ENCODE results near the gene TIE1. TPM values are rescaled to one million over a fixed set of nuclear protein-coding genes. Genes with fewer than 3 reads are reported as not detected.

Gene TIE1
- total and polyA plus RNA-seq, 2 of the 13 experiments (the other 11 are each of a cell fraction or from before 2014, with no cell fraction given) = 0.58 to 0.84 TPM

DNA sequence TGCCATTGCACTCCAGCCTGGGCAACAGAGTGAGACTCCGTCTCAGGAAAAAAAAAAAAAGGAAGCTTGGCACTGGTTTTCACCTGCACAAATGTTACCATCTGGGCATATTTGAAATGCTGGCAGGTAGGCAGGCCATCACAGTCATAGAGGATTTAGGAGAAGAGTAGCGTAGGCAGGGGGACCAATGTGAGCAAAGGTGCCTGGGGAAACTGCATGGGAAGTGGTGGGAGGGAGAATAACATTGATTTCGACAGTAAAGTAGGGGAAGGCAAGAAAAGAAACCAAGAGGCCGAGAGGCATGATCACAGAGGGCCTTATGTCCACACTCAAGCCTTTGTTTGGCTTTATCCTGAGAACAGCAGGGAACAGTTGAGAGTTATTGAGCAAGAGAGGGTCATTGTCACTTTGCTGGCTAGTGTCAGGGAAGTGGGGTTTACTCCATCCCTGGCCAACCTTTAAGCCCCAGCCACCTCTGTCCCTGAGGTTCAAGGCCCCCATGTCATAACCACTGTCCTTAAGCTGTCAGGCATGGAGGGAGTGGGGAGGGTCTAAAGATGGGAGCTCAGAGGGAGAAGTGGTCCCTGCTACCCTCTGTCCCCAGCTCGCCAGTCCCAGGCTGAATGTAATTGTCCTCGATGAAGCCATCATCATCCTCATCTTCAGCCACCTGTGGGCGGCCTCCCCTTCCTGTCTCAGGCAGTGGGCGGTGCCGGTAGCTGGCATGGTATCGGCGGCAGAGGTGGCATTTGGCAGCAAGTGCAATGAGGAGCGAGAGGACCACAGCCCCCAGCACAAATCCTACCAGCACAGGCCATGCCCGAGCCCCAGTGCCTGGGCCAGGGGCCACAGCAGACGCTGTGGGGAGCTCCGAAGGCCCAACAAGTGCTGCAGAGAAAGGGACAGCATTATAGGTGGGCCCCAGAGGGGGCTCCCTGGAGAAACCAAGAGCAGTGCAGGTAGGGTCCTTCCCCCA lies 18.3 kb upstream of the TIE1 start (continued):
- TF ChIP-seq, protein P1, sequence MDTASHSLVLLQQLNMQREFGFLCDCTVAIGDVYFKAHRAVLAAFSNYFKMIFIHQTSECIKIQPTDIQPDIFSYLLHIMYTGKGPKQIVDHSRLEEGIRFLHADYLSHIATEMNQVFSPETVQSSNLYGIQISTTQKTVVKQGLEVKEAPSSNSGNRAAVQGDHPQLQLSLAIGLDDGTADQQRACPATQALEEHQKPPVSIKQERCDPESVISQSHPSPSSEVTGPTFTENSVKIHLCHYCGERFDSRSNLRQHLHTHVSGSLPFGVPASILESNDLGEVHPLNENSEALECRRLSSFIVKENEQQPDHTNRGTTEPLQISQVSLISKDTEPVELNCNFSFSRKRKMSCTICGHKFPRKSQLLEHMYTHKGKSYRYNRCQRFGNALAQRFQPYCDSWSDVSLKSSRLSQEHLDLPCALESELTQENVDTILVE (CRISPR knock-in tag; IDR thresholded peaks at IDR 0.05) = no peak
- TF ChIP-seq, protein P2, sequence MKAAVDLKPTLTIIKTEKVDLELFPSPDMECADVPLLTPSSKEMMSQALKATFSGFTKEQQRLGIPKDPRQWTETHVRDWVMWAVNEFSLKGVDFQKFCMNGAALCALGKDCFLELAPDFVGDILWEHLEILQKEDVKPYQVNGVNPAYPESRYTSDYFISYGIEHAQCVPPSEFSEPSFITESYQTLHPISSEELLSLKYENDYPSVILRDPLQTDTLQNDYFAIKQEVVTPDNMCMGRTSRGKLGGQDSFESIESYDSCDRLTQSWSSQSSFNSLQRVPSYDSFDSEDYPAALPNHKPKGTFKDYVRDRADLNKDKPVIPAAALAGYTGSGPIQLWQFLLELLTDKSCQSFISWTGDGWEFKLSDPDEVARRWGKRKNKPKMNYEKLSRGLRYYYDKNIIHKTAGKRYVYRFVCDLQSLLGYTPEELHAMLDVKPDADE (CRISPR knock-in tag; IDR thresholded peaks at IDR 0.05) = no peak
- TF ChIP-seq ZNF382 (CRISPR knock-in tag; IDR thresholded peaks at IDR 0.05; ENCODE audit: borderline replicate concordance) = no peak
- peak; percentile 67 for TF ChIP-seq NR2C2 (CRISPR knock-in tag; IDR thresholded peaks at IDR 0.05; ENCODE audit: borderline replicate concordance)
- TF ChIP-seq ZNF616 (CRISPR knock-in tag; IDR thresholded peaks at IDR 0.05; ENCODE audit: low read depth) = no peak
- no peak for TF ChIP-seq ZFP1 (CRISPR knock-in tag; IDR thresholded peaks at IDR 0.05)
- no peak for TF ChIP-seq ZFP41 (CRISPR knock-in tag; IDR thresholded peaks at IDR 0.05; ENCODE audit: borderline replicate concordance)
- TF ChIP-seq ZNF251 (CRISPR knock-in tag; IDR thresholded peaks at IDR 0.05) = no peak
- TF ChIP-seq ARID2 (CRISPR knock-in tag; IDR thresholded peaks at IDR 0.05; ENCODE audit: borderline replicate concordance) = no peak
- TF ChIP-seq BHLHE40 (IDR thresholded peaks at IDR 0.05; ENCODE audit: low read length) = no peak
- no peak for TF ChIP-seq NKX3-1 (CRISPR knock-in tag; IDR thresholded peaks at IDR 0.05)
- TF ChIP-seq ZNF44 (CRISPR knock-in tag; IDR thresholded peaks at IDR 0.05) = no peak
- TF ChIP-seq MBD4 (IDR thresholded peaks at IDR 0.05; ENCODE audit: borderline replicate concordance, low read length) = no peak
- TF ChIP-seq TMF1 (CRISPR knock-in tag; IDR thresholded peaks at IDR 0.05; ENCODE audit: low read depth) = no peak
- no peak for TF ChIP-seq ZBTB7B (CRISPR knock-in tag; IDR thresholded peaks at IDR 0.05)
- TF ChIP-seq, protein P3, sequence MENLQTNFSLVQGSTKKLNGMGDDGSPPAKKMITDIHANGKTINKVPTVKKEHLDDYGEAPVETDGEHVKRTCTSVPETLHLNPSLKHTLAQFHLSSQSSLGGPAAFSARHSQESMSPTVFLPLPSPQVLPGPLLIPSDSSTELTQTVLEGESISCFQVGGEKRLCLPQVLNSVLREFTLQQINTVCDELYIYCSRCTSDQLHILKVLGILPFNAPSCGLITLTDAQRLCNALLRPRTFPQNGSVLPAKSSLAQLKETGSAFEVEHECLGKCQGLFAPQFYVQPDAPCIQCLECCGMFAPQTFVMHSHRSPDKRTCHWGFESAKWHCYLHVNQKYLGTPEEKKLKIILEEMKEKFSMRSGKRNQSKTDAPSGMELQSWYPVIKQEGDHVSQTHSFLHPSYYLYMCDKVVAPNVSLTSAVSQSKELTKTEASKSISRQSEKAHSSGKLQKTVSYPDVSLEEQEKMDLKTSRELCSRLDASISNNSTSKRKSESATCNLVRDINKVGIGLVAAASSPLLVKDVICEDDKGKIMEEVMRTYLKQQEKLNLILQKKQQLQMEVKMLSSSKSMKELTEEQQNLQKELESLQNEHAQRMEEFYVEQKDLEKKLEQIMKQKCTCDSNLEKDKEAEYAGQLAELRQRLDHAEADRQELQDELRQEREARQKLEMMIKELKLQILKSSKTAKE (CRISPR knock-in tag; IDR thresholded peaks at IDR 0.05; ENCODE audit: borderline replicate concordance) = no peak
- TF ChIP-seq, protein P4, sequence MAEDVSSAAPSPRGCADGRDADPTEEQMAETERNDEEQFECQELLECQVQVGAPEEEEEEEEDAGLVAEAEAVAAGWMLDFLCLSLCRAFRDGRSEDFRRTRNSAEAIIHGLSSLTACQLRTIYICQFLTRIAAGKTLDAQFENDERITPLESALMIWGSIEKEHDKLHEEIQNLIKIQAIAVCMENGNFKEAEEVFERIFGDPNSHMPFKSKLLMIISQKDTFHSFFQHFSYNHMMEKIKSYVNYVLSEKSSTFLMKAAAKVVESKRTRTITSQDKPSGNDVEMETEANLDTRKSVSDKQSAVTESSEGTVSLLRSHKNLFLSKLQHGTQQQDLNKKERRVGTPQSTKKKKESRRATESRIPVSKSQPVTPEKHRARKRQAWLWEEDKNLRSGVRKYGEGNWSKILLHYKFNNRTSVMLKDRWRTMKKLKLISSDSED (CRISPR knock-in tag; IDR thresholded peaks at IDR 0.05) = no peak
- 0 out of 2 replicates have a peak, but pooled peaks have one; percentile 70 for TF ChIP-seq ZMYM3 (CRISPR knock-in tag; IDR thresholded peaks at IDR 0.05)
- no peak for TF ChIP-seq MXI1 (IDR thresholded peaks at IDR 0.05; ENCODE audit: borderline replicate concordance, low read depth, low read length)
- no peak for TF ChIP-seq FLYWCH1 (CRISPR knock-in tag; IDR thresholded peaks at IDR 0.05)
- no peak for TF ChIP-seq CBX1 (IDR thresholded peaks at IDR 0.05; ENCODE audit: low read depth)
- TF ChIP-seq TCF7 (IDR thresholded peaks at IDR 0.05; ENCODE audit: low read depth) = peak; percentile 53
- TF ChIP-seq, protein P5, sequence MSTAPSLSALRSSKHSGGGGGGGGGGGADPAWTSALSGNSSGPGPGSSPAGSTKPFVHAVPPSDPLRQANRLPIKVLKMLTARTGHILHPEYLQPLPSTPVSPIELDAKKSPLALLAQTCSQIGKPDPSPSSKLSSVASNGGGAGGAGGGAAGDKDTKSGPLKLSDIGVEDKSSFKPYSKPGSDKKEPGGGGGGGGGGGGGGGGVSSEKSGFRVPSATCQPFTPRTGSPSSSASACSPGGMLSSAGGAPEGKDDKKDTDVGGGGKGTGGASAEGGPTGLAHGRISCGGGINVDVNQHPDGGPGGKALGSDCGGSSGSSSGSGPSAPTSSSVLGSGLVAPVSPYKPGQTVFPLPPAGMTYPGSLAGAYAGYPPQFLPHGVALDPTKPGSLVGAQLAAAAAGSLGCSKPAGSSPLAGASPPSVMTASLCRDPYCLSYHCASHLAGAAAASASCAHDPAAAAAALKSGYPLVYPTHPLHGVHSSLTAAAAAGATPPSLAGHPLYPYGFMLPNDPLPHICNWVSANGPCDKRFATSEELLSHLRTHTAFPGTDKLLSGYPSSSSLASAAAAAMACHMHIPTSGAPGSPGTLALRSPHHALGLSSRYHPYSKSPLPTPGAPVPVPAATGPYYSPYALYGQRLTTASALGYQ (CRISPR knock-in tag; IDR thresholded peaks at IDR 0.05) = no peak

All from HepG2 (cell line).